ENCODE measurements around the gene EFCAB6.
A peak's percentile ranks its signal among the peaks of the same experiment; 100 is the strongest.

The EFCAB6 gene

DNA sequence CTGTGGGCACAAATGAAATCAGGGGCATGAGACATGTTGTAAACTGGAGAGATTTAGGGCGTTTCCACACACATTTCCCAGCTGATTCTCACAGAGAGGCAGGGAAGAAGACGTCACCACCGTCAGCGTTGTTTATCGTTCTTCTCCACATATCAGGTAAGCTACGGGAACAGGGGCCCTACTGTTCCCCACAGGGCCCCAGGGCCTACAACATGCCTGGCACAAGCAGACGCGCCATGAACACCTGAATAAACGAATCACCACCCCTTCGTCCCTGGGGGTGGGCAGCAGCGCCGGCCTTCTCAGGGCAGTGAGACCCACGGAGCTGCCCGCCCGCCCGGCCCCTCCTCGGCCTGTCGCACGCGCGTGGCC lies 342 bp downstream of the EFCAB6 start:
- DNase-seq: no peak

DNA sequence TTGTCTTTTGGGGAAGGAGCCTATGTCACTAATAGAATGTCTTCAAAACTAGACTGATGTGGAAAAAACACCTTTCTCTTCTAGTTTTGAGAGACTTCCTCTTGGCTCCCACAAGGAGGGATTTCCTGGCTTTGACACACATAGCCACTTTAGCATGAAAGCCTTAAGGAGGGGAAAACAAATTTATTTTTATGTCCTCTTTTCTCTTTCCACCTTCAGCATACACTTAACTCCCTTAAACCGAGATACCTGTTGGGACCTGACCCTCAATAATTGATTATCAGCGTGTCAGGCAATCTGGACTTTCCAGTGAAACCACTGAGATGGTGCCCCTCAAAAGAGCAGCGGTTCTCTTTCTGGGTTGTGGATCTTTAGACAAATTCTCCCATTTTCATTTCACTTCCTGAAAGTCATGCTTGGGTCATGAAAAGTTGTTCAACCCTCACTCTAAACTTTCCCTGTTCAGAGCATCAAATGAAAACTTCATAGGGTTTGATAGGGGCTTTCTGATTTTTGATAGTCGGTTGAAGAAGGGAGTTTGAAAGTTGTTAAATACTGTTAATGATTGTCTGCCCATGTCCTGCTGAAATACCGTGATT lies 9.1 kb downstream of the EFCAB6 start:
- DNase-seq: no peak

DNA sequence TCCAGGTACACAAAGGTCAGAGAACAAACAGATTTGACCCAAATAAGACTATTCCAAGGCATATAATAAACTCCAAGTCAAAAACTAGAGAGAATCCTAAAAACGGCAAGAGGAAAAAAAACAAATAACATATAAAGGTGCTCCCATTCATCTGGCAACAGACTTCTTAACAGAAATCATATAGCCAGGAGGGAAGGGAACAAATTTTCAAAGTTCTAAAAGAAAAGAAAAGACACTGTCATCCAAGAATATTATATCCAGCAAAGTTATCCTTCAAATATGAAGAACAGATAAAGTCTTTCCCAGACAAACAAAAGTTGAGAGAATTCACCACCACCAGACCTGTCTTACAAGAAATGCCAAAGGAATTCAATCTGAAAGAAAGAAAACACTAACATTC lies 11.1 kb downstream of the EFCAB6 start:
- DNase-seq: no peak

GRCh38 chr22:43798492-43798891 lies 13.6 kb downstream of the EFCAB6 start:
- no peak for DNase-seq

- peak; percentile 30 for DNase-seq
Observed at GRCh38 chr22:43796567-43796966, 15.5 kb downstream of the EFCAB6 start.

- DNase-seq: no peak
Observed at GRCh38 chr22:43795320-43795719, 16.8 kb downstream of the EFCAB6 start.

DNA sequence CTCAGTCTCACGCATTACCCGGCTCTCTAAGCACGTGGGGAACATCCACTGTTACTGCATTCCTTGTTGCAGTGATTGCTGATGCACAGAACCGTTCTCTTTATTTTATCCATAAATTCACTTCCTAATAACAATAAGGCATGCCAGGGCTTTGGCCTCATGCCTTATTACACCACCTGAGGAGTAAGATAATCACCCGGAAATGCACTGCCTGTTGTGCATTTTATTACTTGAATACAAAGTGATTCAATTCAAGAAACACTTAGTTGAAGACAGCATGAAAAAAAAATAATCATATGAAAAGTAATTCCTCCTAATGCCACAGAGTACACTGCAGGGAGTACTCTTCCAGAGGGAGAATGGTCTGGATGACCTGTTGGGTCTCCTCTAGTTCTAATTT lies 19.2 kb downstream of the EFCAB6 start:
- no peak for DNase-seq

- no peak for DNase-seq
Observed at GRCh38 chr22:43789452-43789851, 22.7 kb downstream of the EFCAB6 start.

DNA sequence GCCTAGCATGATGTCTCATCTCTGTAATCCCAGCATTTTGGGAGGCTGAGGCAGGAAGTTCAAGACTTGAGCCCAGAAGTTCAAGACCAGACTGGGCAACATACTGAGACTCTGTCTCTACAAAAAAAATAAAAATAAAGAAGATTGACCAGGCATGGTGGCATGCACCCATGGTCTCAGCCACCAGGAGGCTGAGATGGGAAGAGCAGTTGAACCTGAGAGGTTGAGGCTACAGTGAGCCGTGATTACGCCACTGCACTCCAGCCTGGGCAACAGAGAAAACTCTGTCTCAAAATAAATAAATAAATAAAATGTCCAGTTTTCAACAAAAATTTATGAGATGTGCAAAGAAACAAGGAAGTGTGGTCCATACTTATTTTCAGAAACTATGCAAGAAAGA lies 28.3 kb downstream of the EFCAB6 start:
- DNase-seq: no peak

DNA sequence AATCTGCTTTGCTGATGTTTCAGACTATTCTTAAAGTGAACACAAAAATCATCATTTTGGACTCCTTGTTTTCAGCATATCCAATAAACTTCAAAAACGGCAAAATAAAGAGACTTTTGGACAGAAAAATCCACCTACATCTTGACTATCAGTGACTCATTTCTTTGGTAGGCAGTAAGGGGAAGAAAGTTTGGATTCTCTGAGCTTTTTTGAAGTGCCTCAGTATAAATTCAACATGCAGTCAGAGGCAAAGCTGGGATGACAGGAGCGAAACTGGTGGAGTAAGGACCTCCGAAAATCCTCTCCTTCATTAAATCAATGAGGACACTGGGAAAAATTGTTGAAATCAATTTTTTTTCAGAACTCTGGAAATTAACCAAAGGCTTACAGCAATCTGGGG lies 29.7 kb downstream of the EFCAB6 start:
- DNase-seq: no peak

DNA sequence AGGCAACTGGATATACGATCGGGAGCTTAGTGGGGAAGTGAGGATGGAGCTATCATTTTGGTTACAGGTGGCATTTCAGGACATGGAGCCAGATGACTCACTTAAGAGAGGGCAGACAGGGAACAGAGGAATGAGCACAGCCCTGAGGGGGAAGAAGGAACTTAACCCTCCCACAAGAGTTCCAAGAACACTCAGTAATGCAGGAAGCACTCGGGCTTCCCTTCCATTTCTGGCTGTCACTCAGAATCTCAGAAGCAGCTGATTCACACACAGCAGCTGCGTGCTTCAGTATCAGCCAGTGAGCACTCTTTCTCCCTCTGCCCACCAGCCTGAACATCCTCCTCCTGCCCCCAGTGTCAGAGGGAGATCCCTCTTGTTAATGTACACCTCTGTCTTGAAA lies 34.8 kb downstream of the EFCAB6 start:
- DNase-seq: no peak

GRCh38 chr22:43776081-43776670 lies 35.9 kb downstream of the EFCAB6 start:
- peak; percentile 14 for DNase-seq

GRCh38 chr22:43774318-43774915 lies 37.7 kb downstream of the EFCAB6 start:
- no peak for DNase-seq

DNA sequence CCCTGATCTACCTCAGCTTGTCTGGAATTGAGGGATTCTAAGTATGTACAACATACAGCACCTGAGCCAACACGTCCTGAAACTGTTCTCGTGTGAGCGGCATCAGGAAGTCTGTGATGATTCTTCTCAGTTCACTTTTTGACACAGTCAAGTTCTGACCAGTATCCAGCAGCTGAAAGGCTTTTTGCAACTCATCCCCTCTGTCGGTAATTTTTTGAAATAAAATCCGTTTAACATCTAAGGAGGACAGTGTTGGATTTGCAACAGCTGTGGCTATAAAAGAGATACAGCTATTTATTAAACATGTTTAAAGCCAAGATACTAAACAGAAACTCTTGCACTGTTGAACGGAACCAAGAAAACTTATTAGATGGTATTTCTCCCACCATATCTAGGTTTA lies 39.3 kb downstream of the EFCAB6 start:
- DNase-seq: no peak

- no peak for DNase-seq
Observed at GRCh38 chr22:43755452-43755851, 56.7 kb downstream of the EFCAB6 start.

GRCh38 chr22:43755011-43755410 lies 57.1 kb downstream of the EFCAB6 start:
- no peak for DNase-seq

DNA sequence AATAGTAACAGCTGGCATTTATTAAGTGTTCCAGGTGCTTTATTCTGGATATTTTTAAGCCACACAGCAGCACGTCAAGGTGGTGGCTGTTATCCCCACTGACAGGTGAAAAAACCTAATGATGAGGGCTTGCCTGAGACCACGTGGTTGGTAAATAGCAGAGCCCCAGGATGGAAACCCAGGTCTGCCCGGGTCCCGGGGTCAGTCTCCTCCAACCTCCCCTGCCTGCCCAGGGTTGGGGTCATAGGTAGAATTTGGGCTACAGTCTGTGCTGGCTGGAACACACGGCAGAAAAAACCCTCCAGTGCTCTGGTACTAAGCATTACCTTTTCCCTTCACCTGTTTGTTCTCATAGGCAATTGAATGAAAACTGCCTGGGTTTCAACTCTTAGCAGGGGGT lies 57.9 kb downstream of the EFCAB6 start:
- no peak for DNase-seq

DNA sequence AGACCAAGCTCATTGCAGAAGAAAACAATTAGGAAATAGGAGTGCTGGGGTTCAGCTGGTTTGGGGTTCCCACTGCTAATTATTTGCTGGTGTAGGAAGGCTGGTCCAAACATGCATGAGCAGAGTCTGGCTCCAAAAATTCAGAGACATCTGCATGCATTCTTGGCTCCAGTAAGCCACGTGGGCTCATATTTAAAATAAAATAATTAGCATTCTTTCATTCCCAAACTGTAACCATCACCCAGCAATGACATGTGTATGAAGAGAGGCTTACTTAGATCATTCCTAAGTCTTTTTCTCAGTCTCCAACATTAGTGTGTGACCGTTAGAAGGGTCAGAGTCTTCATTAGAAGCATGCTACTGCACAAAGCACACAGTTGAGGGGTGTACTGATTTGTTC lies 58.4 kb downstream of the EFCAB6 start:
- DNase-seq: no peak

DNA sequence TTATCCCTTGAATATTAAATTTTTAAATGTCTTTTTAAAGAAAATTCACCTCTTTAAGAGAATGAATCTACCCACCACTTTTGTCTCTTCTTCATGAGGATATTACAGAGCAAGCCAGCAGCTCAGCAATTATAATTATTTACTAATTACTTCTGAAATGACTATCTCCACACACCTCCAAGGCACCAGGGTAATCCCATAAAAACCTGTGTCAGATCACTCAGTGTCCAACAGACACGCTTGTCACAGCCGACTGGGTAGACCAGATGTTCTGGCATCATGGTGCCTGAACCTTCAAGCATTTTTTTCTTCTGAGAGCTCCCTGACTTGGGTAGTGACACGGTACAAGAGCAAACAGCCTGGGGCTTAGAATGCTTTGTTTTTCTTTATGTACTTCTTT lies 61.4 kb downstream of the EFCAB6 start:
- peak; percentile 63 for DNase-seq

DNA sequence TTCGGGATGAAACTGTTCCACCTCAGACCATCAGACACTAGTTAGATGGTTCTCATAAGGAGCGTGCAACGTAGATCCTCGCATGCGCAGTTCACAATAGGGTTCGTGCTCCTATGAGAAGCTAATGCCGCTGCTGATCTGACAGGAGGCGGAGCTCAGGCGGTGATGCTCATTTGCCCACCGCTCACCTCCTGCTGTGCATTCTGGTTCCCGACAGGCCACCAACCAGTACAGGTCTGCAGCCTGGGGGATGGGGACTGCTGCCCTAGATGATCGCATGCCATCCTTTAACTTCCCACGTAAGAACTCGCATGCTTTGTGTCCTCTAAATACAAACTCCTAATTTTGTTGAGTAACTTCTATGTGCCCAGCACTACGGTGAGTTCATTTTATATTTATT lies 62.6 kb downstream of the EFCAB6 start:
- no peak for DNase-seq

DNA sequence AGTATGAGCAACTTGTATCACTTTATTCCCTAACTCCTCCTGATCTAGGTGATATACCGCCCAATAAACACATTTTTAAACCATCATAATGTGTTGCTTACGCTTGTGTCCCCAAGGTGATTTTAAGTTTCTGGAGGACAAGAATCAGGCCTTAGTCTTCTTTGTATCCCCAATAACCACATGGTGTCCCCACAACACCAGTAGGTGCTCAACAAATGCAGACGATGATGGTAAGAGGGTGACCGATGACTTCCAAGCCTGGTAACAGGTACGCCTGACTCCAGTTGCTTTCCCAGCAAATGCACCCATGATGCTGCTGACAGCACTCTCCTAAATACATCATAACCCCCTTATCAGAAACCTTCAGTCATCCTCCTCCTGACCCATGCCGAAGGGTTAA lies 64.2 kb downstream of the EFCAB6 start:
- no peak for DNase-seq

DNA sequence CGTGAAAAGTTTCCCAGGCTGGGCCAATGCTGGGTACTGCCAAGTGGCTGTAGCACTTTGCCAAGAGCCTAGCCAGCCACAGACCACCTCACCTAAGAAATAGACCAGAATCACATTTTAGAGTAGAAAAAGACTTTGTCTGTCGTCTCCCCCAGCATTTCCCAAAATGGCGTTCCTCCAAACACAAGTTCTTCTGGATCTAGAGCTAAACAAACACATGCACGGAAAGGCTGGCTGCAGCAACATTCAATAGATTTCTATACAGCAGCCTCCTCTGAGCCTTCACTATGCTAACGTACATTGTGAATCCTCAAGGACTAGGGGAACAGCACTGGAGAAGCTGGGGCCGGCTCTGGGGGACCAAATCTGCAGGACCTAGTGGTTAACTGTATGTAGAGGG lies 65.0 kb downstream of the EFCAB6 start:
- DNase-seq: no peak

DNA sequence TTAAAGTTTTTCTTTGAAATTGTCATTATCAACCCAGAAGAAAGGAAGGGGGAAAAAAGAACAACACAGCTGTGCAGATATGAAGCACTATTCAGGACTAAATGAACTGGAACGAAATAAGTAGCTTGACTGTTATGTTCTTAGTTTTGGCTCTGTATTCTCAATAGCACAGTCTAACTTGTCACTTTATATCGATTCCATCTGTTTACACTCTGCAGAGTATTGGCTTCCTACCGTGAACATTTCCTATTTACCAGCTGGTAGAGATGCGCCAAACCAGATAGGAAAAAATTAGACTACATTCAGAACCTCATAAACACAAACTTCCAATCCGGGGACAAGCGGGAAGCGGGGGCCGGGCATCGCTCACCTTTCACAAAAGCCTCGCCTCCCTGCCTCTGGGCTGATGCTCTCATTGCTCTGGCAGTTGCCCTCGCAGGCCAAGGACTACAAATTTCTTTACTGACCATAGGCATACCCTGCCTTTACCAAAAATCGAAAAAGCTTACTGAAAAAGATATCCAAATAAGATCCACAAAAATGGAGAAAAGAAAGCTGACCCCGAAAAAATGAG lies 66.2 kb downstream of the EFCAB6 start:
- DNase-seq: peak; percentile 86

GRCh38 chr22:43745411-43745770 lies 66.7 kb downstream of the EFCAB6 start:
- no peak for DNase-seq
